Measurements from ENCODE around the gene AOAH. TPM values are rescaled to one million over a fixed set of nuclear protein-coding genes. Genes with fewer than 3 reads are reported as not detected.

The AOAH gene
- total and polyA plus RNA-seq, 8 donors, result 1.6 to 35.8 (median 4.3) TPM; not detected in 1

DNA sequence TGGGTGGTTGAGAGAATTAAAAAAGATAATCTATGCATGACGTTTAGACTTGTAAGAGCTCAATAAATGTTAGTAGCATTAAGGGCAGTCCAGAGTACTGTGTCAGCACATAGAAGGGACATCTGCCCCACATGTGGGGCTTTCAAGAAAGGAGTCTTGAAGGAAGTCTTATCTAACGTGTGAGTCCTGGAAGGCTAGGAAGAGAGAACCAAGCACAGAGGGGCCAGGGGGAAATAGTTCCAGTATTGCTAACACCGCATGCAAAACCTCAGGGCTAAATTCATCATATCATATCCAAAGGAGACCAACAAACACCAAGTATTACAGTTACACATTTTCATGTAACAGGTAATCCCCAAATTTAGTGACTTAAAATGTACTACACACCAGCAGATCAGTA lies 122.7 kb downstream of the AOAH start:
- Histone ChIP-seq H3K4me3 (no peak overlapping the region), H3K27me3 (no peaks in the 10 kb centered on the region), H3K4me1 (peaks cover 0 to 19% (median 4%) of the 10 kb centered on the region in 4 donors), H3K9me3 (no peaks in the 10 kb centered on the region), H3K27ac (no peak overlapping the region), H3K36me3 (no peaks in the 10 kb centered on the region)
- 21 to 56% (median 55%) methylated on average over 3 of the region's 3 CpGs for WGBS, 5 donors
- intact Hi-C loops (cut with DNase I; ENCODE audit: low total_unique reads), result no loop called here
- TF ChIP-seq POLR2AphosphoS5 (IDR thresholded peaks at IDR 0.05) (no peak), EP300 (IDR thresholded peaks at IDR 0.05) (no peak), POLR2A (IDR thresholded peaks at IDR 0.05) (no peak)
- TF ChIP-seq, protein P1, sequence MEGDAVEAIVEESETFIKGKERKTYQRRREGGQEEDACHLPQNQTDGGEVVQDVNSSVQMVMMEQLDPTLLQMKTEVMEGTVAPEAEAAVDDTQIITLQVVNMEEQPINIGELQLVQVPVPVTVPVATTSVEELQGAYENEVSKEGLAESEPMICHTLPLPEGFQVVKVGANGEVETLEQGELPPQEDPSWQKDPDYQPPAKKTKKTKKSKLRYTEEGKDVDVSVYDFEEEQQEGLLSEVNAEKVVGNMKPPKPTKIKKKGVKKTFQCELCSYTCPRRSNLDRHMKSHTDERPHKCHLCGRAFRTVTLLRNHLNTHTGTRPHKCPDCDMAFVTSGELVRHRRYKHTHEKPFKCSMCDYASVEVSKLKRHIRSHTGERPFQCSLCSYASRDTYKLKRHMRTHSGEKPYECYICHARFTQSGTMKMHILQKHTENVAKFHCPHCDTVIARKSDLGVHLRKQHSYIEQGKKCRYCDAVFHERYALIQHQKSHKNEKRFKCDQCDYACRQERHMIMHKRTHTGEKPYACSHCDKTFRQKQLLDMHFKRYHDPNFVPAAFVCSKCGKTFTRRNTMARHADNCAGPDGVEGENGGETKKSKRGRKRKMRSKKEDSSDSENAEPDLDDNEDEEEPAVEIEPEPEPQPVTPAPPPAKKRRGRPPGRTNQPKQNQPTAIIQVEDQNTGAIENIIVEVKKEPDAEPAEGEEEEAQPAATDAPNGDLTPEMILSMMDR (IDR thresholded peaks at IDR 0.05), result no peak
- DNase-seq, result no peak

DNA sequence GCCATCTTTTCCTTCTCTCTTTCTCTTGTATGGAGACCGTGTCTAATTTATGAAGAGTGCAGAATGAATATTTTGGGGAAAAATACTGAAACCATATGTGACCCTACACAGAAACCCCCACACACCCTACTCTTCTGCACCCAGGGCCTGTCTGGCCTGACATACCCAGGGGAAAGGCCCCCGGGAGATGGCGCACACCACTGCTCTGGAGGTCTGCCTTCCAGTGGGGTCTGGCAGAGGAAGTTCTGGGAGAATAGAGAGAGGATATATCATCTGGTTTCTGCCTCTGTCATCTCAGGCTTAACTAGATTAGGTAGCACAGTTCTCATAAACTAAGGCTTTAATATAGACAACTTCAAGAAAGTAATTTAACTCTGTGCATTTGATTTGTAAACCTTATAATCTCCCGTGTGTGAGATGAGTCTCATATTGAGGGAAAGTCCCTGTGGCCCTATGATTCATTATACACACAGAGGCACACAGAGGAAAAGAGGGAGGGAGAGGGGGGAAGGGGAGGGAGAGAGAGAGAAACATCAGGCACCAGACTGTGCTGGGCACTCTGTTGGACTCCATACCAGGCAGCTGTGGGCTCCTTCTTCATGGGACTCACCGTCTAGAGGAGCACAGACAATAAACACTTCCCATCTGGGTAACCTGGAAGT lies 123.3 kb downstream of the AOAH start:
- peaks cover 0 to 19% (median 4%) of the 10 kb centered on the region in 4 donors for H3K4me1 ChIP-seq
- no peak overlapping the region for H3K4me3 ChIP-seq
- TF ChIP-seq, protein P1 (IDR thresholded peaks at IDR 0.05), result no peak
- TF ChIP-seq POLR2AphosphoS5 (IDR thresholded peaks at IDR 0.05), result peak in 1 of 3 donors; percentile 13
- intact Hi-C loops (cut with DNase I; ENCODE audit: low total_unique reads), result no loop called here
- H3K36me3 ChIP-seq, result no peaks in the 10 kb centered on the region
- WGBS, 5 donors, result 46 to 64% (median 58%) methylated on average over 5 of the region's 5 CpGs
- H3K27me3 ChIP-seq, result no peaks in the 10 kb centered on the region
- peak overlapping the region in 2 of 5 donors; percentile 25 to 44 for H3K27ac ChIP-seq
- DNase-seq, result peak in 1 of 2 donors; percentile 62
- H3K9me3 ChIP-seq, result no peaks in the 10 kb centered on the region

DNA sequence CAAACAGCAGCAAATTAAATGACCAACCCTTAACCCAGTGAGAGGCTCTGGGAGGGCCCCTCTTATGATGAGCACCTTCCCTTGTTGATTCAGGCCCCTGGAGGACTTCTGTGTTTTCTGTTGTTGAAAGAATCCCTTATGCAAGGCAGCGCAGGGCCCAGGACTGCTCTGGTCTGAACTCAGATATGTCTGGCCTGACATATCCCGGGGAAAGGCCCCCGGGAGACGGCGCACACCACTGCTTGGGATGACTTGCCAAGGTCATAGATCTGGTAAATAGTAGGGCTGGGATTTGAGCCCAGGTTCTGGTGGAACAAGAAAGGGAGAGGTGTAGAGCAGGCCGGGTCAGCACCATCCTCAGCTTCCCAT lies 124.0 kb downstream of the AOAH start:
- 64 to 94% (median 88%) methylated on average over 6 of the region's 6 CpGs for WGBS, 5 donors
- TF ChIP-seq POLR2A (IDR thresholded peaks at IDR 0.05), result no peak
- TF ChIP-seq EP300 (IDR thresholded peaks at IDR 0.05), result no peak
- TF ChIP-seq, protein P1 (IDR thresholded peaks at IDR 0.05), result no peak
- TF ChIP-seq POLR2AphosphoS5 (IDR thresholded peaks at IDR 0.05), result no peak
- peak overlapping the region in 2 of 5 donors; percentile 25 to 44 for H3K27ac ChIP-seq

DNA sequence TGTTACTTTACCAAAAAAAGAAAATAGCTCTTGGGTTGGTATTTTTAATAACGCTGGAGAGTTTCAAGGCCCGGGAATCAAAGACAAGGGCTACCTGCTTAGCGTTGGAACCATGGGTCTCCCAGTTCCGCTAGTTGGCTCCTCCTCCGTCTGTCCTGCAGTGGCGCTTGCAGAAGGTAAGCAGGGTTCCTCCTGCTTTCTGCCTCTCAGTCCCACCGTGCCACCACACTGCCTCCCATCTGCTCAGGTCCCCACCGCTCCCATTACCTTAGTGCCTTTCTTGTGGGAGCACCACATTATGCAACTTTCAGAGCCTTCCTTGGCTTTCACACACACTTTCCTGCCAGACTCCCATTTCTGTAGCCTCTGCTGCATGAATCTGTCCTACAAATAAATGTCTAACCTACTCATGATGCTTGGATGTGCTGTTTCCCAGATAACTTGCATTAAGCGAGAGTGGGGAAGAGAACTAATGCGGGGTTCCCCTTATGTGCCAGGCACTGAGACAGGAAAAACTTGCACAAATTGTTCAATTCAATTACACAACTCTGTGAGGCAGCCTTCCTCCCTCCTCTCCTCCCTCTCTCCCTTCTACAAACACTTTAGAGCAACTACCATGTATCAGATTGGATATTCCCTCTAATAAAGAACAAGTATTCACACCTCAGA lies 124.5 kb downstream of the AOAH start:
- 87 to 95% (median 89%) methylated on average over 10 of the region's 10 CpGs for WGBS, 5 donors
- peak overlapping the region in 1 of 4 donors; percentile 13 for H3K4me3 ChIP-seq
- no peak for TF ChIP-seq EP300 (IDR thresholded peaks at IDR 0.05)
- TF ChIP-seq POLR2AphosphoS5 (IDR thresholded peaks at IDR 0.05), result no peak
- TF ChIP-seq POLR2A (IDR thresholded peaks at IDR 0.05), result no peak
- TF ChIP-seq, protein P1 (IDR thresholded peaks at IDR 0.05), result no peak
- intact Hi-C loops (cut with DNase I; ENCODE audit: low total_unique reads), result no loop called here
- no peaks in the 10 kb centered on the region for H3K27me3 ChIP-seq
- H3K36me3 ChIP-seq, result no peaks in the 10 kb centered on the region
- peaks cover 0 to 19% (median 4%) of the 10 kb centered on the region in 4 donors for H3K4me1 ChIP-seq
- peak overlapping the region in 2 of 5 donors; percentile 25 to 44 for H3K27ac ChIP-seq
- H3K9me3 ChIP-seq, result no peaks in the 10 kb centered on the region
- DNase-seq, result no peak

More for the DNA sequence above, 124.0 kb downstream of the AOAH start:
- Histone ChIP-seq H3K36me3 (no peaks in the 10 kb centered on the region), H3K4me1 (peaks cover 0 to 19% (median 4%) of the 10 kb centered on the region in 4 donors), H3K27me3 (no peaks in the 10 kb centered on the region), H3K9me3 (no peaks in the 10 kb centered on the region), H3K4me3 (no peak overlapping the region)
- intact Hi-C loops (cut with DNase I; ENCODE audit: low total_unique reads), result no loop called here
- no peak for DNase-seq
